ENCODE results near the gene IGF2. TPM values are rescaled to one million over a fixed set of nuclear protein-coding genes. Genes with fewer than 3 reads are reported as not detected.

The IGF2 gene
- total RNA-seq, 1 experiment from 2014 or later: 14.5 TPM

GRCh38 chr11:2097998-2098690 is 41.0 kb downstream of the IGF2 start:
- DNase-seq (ENCODE audit: low read depth, low spot score) (no peak), ATAC-seq (no peak; the same call in 1 of the 2 replicates)
- intact Hi-C loops (cut with micrococcal nuclease; ENCODE audit: unreplicated experiment) (no loop called here), in situ Hi-C loops (cut with HindIII; ENCODE audit: low pct_unique_long_range_greater_than_20kb, low sequenced_read_pairs) (loop anchor here (10.0 kb wide), 1 partner anchor 47 kb away; no protein-coding TSS in a partner anchor)
- CTCF ChIA-PET: interaction anchor here (1.6 kb wide), 1 partner anchor 53 kb away, joined by 3 read pairs; no protein-coding TSS in a partner anchor
- H3K27me3 ChIP-seq (ENCODE audit: control insufficient read depth, insufficient read depth, low read length): no peaks in the 10 kb centered on the region
- POLR2A ChIA-PET: interaction anchor here (0.9 to 1.0 kb wide), 2 partner anchors 10 to 58 kb away, joined by 5 to 9 read pairs; no protein-coding TSS in a partner anchor
- H3K36me3 ChIP-seq (ENCODE audit: control insufficient read depth, insufficient read depth, low read length): no peaks in the 10 kb centered on the region
- no peak for TF ChIP-seq POLR2AphosphoS5 (IDR thresholded peaks at IDR 0.05; ENCODE audit: low read depth, low read length)
- no peak for TF ChIP-seq REST (IDR thresholded peaks at IDR 0.05; ENCODE audit: insufficient read depth in 1 of 2, low read depth in 2 of 2, low read length in 1 of 2)
- no peak for TF ChIP-seq SIN3A (IDR thresholded peaks at IDR 0.05; ENCODE audit: borderline replicate concordance, insufficient read depth, low read depth, low read length)
- no peak for TF ChIP-seq CTCF (IDR thresholded peaks at IDR 0.05)
- no peak for TF ChIP-seq TCF7L2 (IDR thresholded peaks at IDR 0.05; ENCODE audit: low read depth, low read length)
- BruUV-seq (replicated peaks): no TSS peak
- H3K9me3 ChIP-seq (ENCODE audit: control insufficient read depth, insufficient read depth, low read depth, low read length): no peaks in the 10 kb centered on the region
- H3K27ac ChIP-seq (ENCODE audit: low read length): no peak overlapping the region
- no peak overlapping the region for H3K4me3 ChIP-seq (ENCODE audit: low read depth in 2 of 2, low read length in 2 of 2)
- H3K4me1 ChIP-seq (ENCODE audit: control insufficient read depth, insufficient read depth, low read length): peaks cover 8% of the 10 kb centered on the region

GRCh38 chr11:2097356-2097997 is 41.7 kb downstream of the IGF2 start:
- no peak overlapping the region for H3K4me3 ChIP-seq (ENCODE audit: low read depth in 2 of 2, low read length in 2 of 2)
- H3K36me3 ChIP-seq (ENCODE audit: control insufficient read depth, insufficient read depth, low read length): no peaks in the 10 kb centered on the region
- in situ Hi-C loops (cut with HindIII; ENCODE audit: low pct_unique_long_range_greater_than_20kb, low sequenced_read_pairs): loop anchor here (10.0 kb wide), 1 partner anchor 47 kb away; no protein-coding TSS in a partner anchor
- ATAC-seq: peak; percentile 44
- H3K27ac ChIP-seq (ENCODE audit: low read length): no peak overlapping the region; the same call in 1 of the 2 replicates
- H3K4me1 ChIP-seq (ENCODE audit: control insufficient read depth, insufficient read depth, low read length): peaks cover 8% of the 10 kb centered on the region
- intact Hi-C loops (cut with micrococcal nuclease; ENCODE audit: unreplicated experiment): no loop called here
- H3K27me3 ChIP-seq (ENCODE audit: control insufficient read depth, insufficient read depth, low read length): no peaks in the 10 kb centered on the region
- DNase-seq (ENCODE audit: low read depth, low spot score): no peak
- ChIA-PET POLR2A (interaction anchor here (0.5 kb wide), 1 partner anchor 94 kb away, joined by 3 read pairs; no protein-coding TSS in a partner anchor), CTCF (interaction anchor here (1.6 kb wide), 1 partner anchor 54 kb away, joined by 3 read pairs; no protein-coding TSS in a partner anchor)
- no peaks in the 10 kb centered on the region for H3K9me3 ChIP-seq (ENCODE audit: control insufficient read depth, insufficient read depth, low read depth, low read length)
- no TSS peak for BruUV-seq (replicated peaks)
- TF ChIP-seq TCF7L2 (IDR thresholded peaks at IDR 0.05; ENCODE audit: low read depth, low read length): no peak
- TF ChIP-seq POLR2AphosphoS5 (IDR thresholded peaks at IDR 0.05; ENCODE audit: low read depth, low read length): no peak
- no peak for TF ChIP-seq REST (IDR thresholded peaks at IDR 0.05; ENCODE audit: insufficient read depth in 1 of 2, low read depth in 2 of 2, low read length in 1 of 2)
- no peak for TF ChIP-seq SIN3A (IDR thresholded peaks at IDR 0.05; ENCODE audit: borderline replicate concordance, insufficient read depth, low read depth, low read length)
- no peak for TF ChIP-seq CTCF (IDR thresholded peaks at IDR 0.05)

Data from Panc1 (cell line).